OCI-M2 (cell line): Measurements from ENCODE around the gene XRCC2.
"Not testable (repeated sequence)": the region's sequence is repeated elsewhere in the genome, so short reads cannot be mapped to it uniquely, and the experiment has no call there.

Source experiments
- DNase-seq: peaks from one replicate; lab custom pipeline; 2025; ENCODE audit not compliant: unreplicated experiment; lab: John Stamatoyannopoulos, UW

Gene XRCC2

GRCh38 chr7:152666078-152666477, 9.9 kb downstream of the XRCC2 start:
- no peak for DNase-seq

- no peak for DNase-seq
Measured at GRCh38 chr7:152664636-152665035, 11.3 kb downstream of the XRCC2 start.

DNA sequence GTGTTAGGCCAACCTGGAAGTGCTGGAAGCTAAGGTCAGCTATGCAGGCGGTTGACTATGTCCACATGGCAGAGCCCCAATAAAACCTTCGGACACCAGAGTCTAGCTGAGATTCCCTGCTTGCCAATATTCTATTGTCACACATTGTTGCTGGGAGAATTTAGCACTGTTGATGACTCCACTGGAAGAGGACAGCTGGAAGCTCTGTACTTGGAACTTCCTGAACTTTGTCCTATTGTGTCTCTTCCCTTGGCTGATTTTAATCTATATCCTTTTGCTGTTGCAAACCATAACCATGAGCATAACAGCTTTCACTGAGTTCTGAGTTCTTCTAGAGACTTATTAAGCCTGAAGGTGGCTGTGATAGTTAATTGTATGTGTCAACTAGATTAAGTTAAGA, 12.0 kb downstream of the XRCC2 start:
- DNase-seq: no peak

DNA sequence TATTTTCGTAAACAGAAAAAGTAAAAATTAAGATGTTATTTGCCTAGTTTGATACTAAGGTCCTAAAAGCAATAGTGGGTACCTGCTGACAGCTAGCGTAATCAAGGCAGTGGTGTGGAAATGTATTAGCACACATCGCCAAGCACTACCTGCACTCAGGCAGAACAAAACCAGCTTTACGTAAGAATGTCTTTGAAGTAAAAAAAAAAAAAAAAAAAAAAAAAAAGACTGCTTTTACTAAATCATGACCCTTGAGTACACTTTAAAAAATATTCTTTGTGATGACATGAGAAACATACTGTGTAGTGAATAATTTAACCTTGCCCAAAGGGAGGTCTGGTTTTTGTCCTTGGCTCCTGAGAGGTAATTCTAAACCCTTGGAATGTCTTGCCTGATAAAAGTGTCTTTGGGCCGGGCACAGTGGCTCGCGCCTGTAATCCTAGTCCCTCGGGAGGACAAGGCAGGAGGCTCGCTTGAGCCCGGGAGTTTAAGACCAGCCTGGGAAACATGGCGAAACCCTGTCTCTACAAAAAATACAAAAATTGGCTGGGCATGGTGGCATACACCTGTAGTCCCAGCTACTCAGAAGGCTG, 12.7 kb downstream of the XRCC2 start:
- DNase-seq: no peak

GRCh38 chr7:152661479-152661878, 14.5 kb downstream of the XRCC2 start:
- DNase-seq: no peak

GRCh38 chr7:152660021-152660420, 15.9 kb downstream of the XRCC2 start:
- DNase-seq: no peak

DNA sequence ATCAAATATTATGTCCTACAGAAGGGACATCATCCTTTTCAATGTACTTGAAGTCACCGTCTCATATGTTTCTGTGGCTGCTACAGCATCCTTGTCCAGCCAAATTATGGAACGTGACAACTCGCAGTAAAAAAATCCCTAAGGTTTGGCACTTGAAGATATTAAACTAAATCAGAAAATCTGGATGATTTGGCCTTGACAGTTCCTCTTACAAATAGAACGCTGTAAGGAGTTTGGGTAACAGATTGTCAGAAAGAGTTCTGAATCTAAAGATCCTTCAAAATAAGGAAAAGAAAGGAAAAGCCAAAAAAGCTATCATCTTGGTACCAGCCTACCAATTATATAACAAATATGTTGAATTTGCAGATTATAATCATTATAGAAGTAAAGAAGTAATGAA, 21.0 kb downstream of the XRCC2 start:
- no peak for DNase-seq

DNA sequence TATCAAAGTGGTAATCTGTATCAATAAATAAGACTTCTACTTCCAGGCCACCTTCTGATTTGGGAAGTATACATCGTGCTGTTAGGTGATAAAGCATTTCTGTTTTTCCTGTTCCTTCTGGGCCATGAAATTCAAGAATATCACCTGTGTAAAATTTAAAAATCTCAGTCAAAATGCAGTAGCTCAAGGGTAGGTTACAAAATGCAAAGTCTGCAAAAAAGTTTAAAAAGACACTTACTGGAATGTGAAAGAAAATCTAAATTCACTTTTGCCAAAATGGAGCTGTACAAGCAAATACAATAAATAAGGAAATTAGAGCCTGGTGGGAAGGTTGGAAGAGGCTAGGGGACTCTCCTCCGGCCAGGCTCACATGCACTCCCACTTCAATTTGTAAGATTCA, 26.7 kb downstream of the XRCC2 start:
- no peak for DNase-seq

DNA sequence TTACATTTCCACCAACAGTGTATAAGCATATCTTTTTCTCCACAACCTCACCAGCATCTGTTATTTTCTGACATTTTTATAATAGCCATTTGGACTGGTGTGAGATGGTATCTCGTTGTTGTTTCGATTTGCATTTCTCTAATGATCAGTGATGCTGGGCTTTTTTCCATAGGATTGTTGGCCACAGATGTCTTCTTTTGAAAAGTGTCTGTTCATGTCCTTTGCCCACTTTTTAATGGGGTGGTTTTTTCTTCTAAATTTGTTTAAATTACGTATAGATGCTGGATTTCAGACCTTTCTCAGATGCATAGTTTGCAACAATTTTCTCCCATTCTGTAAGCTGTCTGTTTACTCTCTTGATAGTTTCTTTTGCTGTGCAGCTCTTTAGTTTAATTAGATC, 28.9 kb downstream of the XRCC2 start:
- no peak for DNase-seq

- DNase-seq: not testable (repeated sequence)
Measured at GRCh38 chr7:152646579-152646978, 29.4 kb downstream of the XRCC2 start.

GRCh38 chr7:152643979-152644559, 31.9 kb downstream of the XRCC2 start:
- DNase-seq: no peak

GRCh38 chr7:152641384-152641783, 34.6 kb downstream of the XRCC2 start:
- no peak for DNase-seq

DNA sequence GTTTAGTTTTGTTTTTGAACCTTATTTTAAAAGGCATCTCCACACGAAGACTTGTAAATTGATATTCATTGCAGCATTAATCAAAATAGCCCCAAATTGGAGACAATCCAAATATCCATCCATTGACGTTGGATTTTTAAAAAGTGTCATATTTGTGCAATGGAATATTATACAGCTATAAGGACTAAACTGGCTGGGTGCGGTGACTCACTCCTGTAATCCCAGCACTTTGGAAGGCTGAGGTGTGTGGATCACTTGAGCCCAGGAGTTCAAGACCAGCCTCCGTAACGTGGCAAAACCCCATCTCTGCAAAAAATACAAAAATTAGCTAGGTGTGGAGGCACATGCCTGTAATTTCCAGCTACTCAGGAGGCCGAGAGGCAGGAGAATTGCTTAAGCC, 35.1 kb downstream of the XRCC2 start:
- DNase-seq: no peak

DNA sequence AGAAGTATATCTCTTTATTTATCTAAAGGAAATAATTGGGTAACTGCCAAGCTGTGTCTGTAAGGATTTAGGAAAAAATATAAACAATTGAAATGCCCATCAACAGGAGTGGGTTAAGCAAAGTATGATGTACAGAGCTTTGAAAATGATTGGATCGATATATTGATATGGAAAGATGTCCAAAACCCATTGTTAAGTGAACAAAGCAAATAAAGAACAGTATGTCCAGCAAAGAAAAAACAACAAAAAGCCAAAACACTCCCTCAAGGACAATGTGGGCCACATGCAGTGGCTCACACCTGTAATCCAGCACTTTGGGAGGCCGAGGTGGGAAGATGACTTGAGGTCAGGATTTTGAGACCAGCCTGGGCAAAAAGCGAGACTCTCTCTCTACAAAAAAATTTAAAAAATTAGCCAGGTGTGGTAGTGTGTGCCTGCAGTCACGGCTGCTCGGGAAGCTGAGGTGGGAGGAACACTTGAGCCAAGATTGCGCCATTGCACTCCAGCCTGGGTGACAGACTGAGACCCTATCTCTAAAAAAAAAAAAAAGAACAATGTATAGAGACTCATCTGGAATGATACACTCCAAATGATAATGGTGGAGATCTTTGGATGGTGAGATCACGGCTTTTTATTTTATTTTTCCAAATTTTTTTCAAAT, 37.9 kb downstream of the XRCC2 start:
- no peak for DNase-seq

DNA sequence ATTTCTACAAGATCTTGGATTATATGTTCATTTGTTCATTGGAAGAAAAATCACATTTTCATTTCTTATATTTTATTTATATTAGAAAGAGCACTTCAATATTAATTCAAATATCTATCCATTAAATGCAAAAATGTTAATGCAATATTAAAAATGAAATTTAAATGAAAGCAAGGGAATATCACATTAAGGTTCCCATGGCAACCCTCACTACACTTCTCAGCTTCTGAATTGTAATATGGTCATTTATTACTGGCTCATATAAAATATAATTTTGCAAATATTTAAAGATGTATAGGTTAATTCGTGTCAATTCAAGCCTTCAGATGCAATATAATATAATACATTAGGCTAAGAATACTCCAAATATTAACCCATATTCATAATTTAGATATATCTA, 38.8 kb downstream of the XRCC2 start:
- DNase-seq: no peak

GRCh38 chr7:152636441-152636840, 39.5 kb downstream of the XRCC2 start:
- DNase-seq: no peak

GRCh38 chr7:152633504-152633903, 42.4 kb downstream of the XRCC2 start:
- DNase-seq: no peak

DNA sequence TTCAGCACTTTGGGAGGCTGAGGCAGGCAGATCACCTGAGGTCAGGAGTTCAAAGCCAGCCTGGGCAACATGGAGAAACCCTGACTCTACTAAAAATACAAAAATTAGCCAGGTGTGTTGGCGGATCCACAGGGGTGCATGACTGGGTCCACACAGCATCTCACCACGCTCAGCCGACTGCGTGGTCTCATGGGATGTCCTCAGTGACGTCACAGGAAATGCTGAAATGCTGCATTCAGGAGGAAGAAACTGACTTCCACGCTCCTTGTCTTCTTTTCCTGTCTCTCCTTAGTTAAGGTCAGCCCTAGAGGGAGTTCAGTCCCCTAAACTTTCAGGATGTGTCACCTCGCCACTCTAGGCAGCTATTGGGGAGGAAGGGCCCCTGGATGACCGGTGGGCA, 42.9 kb downstream of the XRCC2 start:
- DNase-seq: no peak

- DNase-seq: not testable (repeated sequence)
Measured at GRCh38 chr7:152628772-152629171, 47.2 kb downstream of the XRCC2 start.

DNA sequence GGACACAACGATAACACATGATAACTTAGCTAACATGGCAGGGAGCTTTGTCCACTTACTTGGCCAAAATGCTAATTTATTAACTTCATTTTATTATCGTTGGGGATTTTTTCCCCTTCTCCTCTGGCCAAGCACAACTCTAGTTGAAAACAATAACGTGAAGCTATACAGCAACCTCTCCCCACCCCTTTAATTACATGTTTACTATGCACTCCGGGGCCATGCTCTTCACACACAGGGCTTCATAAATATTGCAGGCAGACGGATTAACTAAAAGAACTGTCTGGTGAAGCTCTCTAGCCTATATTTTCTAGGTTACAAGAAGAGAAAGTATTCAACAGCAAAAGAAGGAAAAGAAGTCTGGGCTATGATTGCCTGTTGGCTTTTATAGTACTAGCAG, 51.7 kb downstream of the XRCC2 start:
- no peak for DNase-seq

DNA sequence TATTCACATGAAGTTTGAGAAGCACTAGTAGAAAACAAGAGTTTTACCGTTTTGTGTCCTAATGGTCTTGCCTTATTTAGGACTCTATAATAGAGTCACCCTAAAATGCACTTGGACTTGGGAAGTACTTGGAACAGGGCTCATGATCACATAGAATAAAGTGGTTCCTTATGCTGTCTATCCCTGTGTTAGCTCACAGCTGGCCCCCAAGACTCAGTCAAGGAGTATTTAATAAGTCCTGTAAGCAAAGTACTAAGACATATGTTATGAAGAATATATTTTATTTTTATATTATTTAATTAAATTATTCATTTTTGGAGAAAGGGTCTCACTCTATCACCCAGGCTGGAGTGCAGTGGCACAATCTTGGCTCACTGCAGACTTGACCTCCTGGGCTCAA, 54.5 kb downstream of the XRCC2 start:
- DNase-seq: no peak

- DNase-seq: no peak
Measured at GRCh38 chr7:152619027-152619739, 56.8 kb downstream of the XRCC2 start.
